H1 (cell line): ENCODE measurements around the gene EFCAB13. TPM values are rescaled to one million over a fixed set of nuclear protein-coding genes. Genes with fewer than 3 reads are reported as not detected.

Experiments used
- CTCF ChIA-PET: fragments of 300-600 bp; sonication (Branson Sonifier 250); formaldehyde crosslinking; loops from one replicate; lab custom pipeline; 2021; ENCODE audit not compliant: partially characterized antibody; lab: Charles Lee
- POLR2A ChIA-PET: fragments of 300-600 bp; sonication (Branson Sonifier 250); formaldehyde crosslinking; loops from one replicate; lab custom pipeline; 2021; ENCODE audit warnings: inconsistent platforms; ENCODE audit not compliant: partially characterized antibody; lab: Charles Lee
- DNase-seq, 2 experiments: peaks; one replicate each; pipeline versions ENCODE4 v3.0.0 to v3.0.0-alpha.2; 2010 to 2022; ENCODE audit warnings: low spot score in 2 of 2, low read depth in 1 of 2, mixed read lengths in 1 of 2
- FAIRE-seq: peaks from 2 replicates; lab custom pipeline; 2011; peaks lifted over from hg19 to GRCh38; lab: Jason Lieb, UNC
- H2AFZ ChIP-seq: 2 replicates; pipeline ENCODE4 v1.8.1; 2012; ENCODE audit warnings: low read length, inconsistent platforms
- H2AK5ac ChIP-seq: 2 replicates; pipeline ENCODE4 v1.6.1; 2013; ENCODE audit warnings: low read depth, low read length
- H2BK120ac ChIP-seq: replicated peaks from 2 replicates; pipeline ENCODE3; 2013; ENCODE audit warnings: low read depth, low read length, inconsistent platforms
- H2BK12ac ChIP-seq: 2 replicates; pipeline ENCODE4 v1.6.1; 2013; ENCODE audit warnings: low read depth, low read length
- H2BK15ac ChIP-seq: 2 replicates; pipeline ENCODE4 v1.6.1; 2013; ENCODE audit warnings: low read length
- H2BK20ac ChIP-seq: 2 replicates; pipeline ENCODE4 v1.6.1; 2013; ENCODE audit warnings: low read length
- H2BK5ac ChIP-seq: 2 replicates; pipeline ENCODE4 v1.6.1; 2013; ENCODE audit warnings: low read depth, low read length
- H3K14ac ChIP-seq: 2 replicates; pipeline ENCODE4 v1.6.1; 2013; ENCODE audit warnings: inconsistent platforms; ENCODE audit not compliant: insufficient read length
- H3K18ac ChIP-seq: 2 replicates; pipeline ENCODE4 v1.6.1; 2013; ENCODE audit warnings: low read length; ENCODE audit errors: extremely low read depth
- H3K23ac ChIP-seq: 2 replicates; pipeline ENCODE4 v1.6.1; 2013; ENCODE audit warnings: inconsistent platforms; ENCODE audit not compliant: insufficient read length
- H3K23me2 ChIP-seq: 2 replicates; pipeline ENCODE4 v1.6.1; 2013; ENCODE audit warnings: low read depth, low read length
- H3K27ac ChIP-seq: 2 replicates; pipeline ENCODE4 v1.6.1; 2011; ENCODE audit warnings: low read depth, low read length, inconsistent platforms
- H3K27me3 ChIP-seq, 4 experiments: replicated peaks in 1 of 4; 1 replicate in 1 of 4; 2 replicates in 3 of 4; pipeline versions ENCODE4 v1.6.1 to v1.8.1; 2011 to 2013; ENCODE audit warnings: low read length in 3 of 4, mild to moderate bottlenecking in 3 of 4, inconsistent platforms in 2 of 4, mixed read lengths in 2 of 4, moderate library complexity in 1 of 4; ENCODE audit not compliant: control insufficient read depth in 3 of 4, insufficient read depth in 3 of 4; ENCODE audit errors: extremely low read depth in 1 of 4
- H3K36me3 ChIP-seq, 4 experiments: 2 replicates each; pipeline versions ENCODE4 v1.6.1 to v1.8.1; 2011 to 2013; ENCODE audit warnings: mild to moderate bottlenecking in 4 of 4, low read length in 3 of 4, moderate library complexity in 2 of 4, control low read depth in 1 of 4, inconsistent platforms in 1 of 4; ENCODE audit not compliant: insufficient read depth in 4 of 4, control insufficient read depth in 2 of 4
- H3K4ac ChIP-seq: replicated peaks from 2 replicates; pipeline ENCODE3; 2013; ENCODE audit warnings: low read length, low read depth, mixed read lengths, inconsistent platforms; ENCODE audit not compliant: insufficient read length
- H3K4me1 ChIP-seq, 4 experiments: replicated peaks in 1 of 4; 1 replicate in 1 of 4; 2 replicates in 3 of 4; pipeline versions ENCODE4 v1.6.1 to v1.8.1; 2011 to 2013; ENCODE audit warnings: low read length in 3 of 4, inconsistent platforms in 2 of 4, mixed read lengths in 1 of 4; ENCODE audit not compliant: insufficient read depth in 4 of 4, control insufficient read depth in 3 of 4
- H3K4me2 ChIP-seq, 2 experiments: 2 replicates each; pipeline versions ENCODE4 v1.6.1 to v1.8.1; 2011 to 2013; ENCODE audit warnings: low read depth in 2 of 2, low read length in 2 of 2, control low read depth in 1 of 2, inconsistent platforms in 1 of 2, mild to moderate bottlenecking in 1 of 2; ENCODE audit not compliant: insufficient read depth in 1 of 2
- H3K4me3 ChIP-seq, 4 experiments: fragments of 200-600, 300-600 bp in 1 of 4; sonication (generic), shearing (Covaris generic), sonication (Bioruptor Twin) in 1 of 4; 2 replicates each; pipeline versions ENCODE4 v1.5.1 to v1.8.1; 2011 to 2016; ENCODE audit warnings: low read length in 4 of 4, low read depth in 3 of 4, control low read depth in 2 of 4, inconsistent platforms in 2 of 4, mild to moderate bottlenecking in 2 of 4, mixed read lengths in 1 of 4, moderate library complexity in 1 of 4; ENCODE audit not compliant: insufficient read depth in 2 of 4; ENCODE audit errors: extremely low read depth in 1 of 4
- H3K56ac ChIP-seq: replicated peaks from 2 replicates; pipeline ENCODE3; 2013; ENCODE audit warnings: low read depth, mild to moderate bottlenecking, mixed read lengths, low read length, inconsistent platforms; ENCODE audit not compliant: insufficient read length
- H3K79me1 ChIP-seq: 2 replicates; pipeline ENCODE4 v1.6.1; 2013; ENCODE audit warnings: low read depth, low read length, control low read depth
- H3K79me2 ChIP-seq, 2 experiments: 2 replicates each; pipeline versions ENCODE4 v1.6.1 to v1.8.1; 2012 to 2013; ENCODE audit warnings: low read length in 2 of 2, mild to moderate bottlenecking in 2 of 2, inconsistent platforms in 1 of 2; ENCODE audit not compliant: insufficient read depth in 2 of 2, control insufficient read depth in 1 of 2
- H3K9ac ChIP-seq, 4 experiments: replicated peaks in 1 of 4; 1 replicate in 1 of 4; 2 replicates in 3 of 4; pipeline versions ENCODE4 v1.6.1 to v1.8.1; 2011 to 2013; ENCODE audit warnings: low read depth in 3 of 4, low read length in 3 of 4, control low read depth in 2 of 4, mild to moderate bottlenecking in 2 of 4, moderate library complexity in 2 of 4, inconsistent platforms in 1 of 4; ENCODE audit errors: extremely low read depth in 1 of 4
- H3K9me3 ChIP-seq, 2 experiments: 2 replicates each; pipeline versions ENCODE4 v1.6.1 to v1.8.1; 2012 to 2013; ENCODE audit warnings: mild to moderate bottlenecking in 2 of 2, moderate library complexity in 2 of 2, control low read depth in 1 of 2, inconsistent platforms in 1 of 2, low read depth in 1 of 2, low read length in 1 of 2, mixed read lengths in 1 of 2; ENCODE audit not compliant: insufficient read depth in 2 of 2
- H4K20me1 ChIP-seq, 2 experiments: replicated peaks in 1 of 2; 2 replicates each; pipeline versions ENCODE3 to v1.8.1; 2011 to 2013; ENCODE audit warnings: inconsistent platforms in 2 of 2, low read length in 2 of 2, mild to moderate bottlenecking in 1 of 2; ENCODE audit not compliant: insufficient read depth in 2 of 2, control insufficient read depth in 1 of 2
- H4K5ac ChIP-seq: 2 replicates; pipeline ENCODE4 v1.6.1; 2013; ENCODE audit warnings: low read length, low read depth, mixed read lengths, inconsistent platforms; ENCODE audit not compliant: insufficient read length
- H4K8ac ChIP-seq: 2 replicates; pipeline ENCODE4 v1.8.0; 2013; ENCODE audit warnings: mild to moderate bottlenecking, moderate library complexity, low read length, inconsistent platforms; ENCODE audit not compliant: insufficient read depth; ENCODE audit errors: extremely low read depth
- H4K91ac ChIP-seq: replicated peaks from 2 replicates; pipeline ENCODE3; 2013; ENCODE audit warnings: low read length, mixed read lengths, inconsistent platforms; ENCODE audit not compliant: insufficient read length
- BCL11A ChIP-seq, 2 experiments: IDR thresholded peaks; one replicate each; pipeline ENCODE4 v1.6.1; 2011; ENCODE audit warnings: low read depth in 2 of 2, low read length in 2 of 2, mild to moderate bottlenecking in 2 of 2
- BRCA1 ChIP-seq: IDR thresholded peaks from 2 replicates; pipeline ENCODE4 v1.6.1; 2012; ENCODE audit warnings: low read depth, low read length, improper control_type of control experiment
- CBX5 ChIP-seq: fragments of 300-800, 300-1000 bp; sonication (generic); IDR thresholded peaks from 2 replicates; pipeline ENCODE4 v1.7.1; 2016; ENCODE audit warnings: antibody characterized with exemption, low read length, low read depth
- CHD2 ChIP-seq: IDR thresholded peaks from 2 replicates; pipeline ENCODE4 v1.6.1; 2012; ENCODE audit warnings: low read length, improper control_type of control experiment
- EGR1 ChIP-seq: IDR thresholded peaks from 2 replicates; pipeline ENCODE4 v1.6.1; 2011; ENCODE audit warnings: low read depth, low read length, borderline replicate concordance
- RBBP5 ChIP-seq: IDR thresholded peaks from 2 replicates; pipeline ENCODE4 v1.7.1; 2012; ENCODE audit warnings: low read depth, mild to moderate bottlenecking, inconsistent platforms, low read length, moderate library complexity, borderline replicate concordance
- RNF2 ChIP-seq: fragments of 200-900, 300-1000 bp; sonication (generic); IDR thresholded peaks from 2 replicates; pipeline ENCODE4 v1.7.1; 2016; ENCODE audit warnings: borderline replicate concordance, low read depth, mild to moderate bottlenecking, antibody characterized with exemption, low read length; ENCODE audit not compliant: poor library complexity, severe bottlenecking; ENCODE audit errors: missing control alignments
- SP4 ChIP-seq: IDR thresholded peaks from 2 replicates; pipeline ENCODE4 v1.6.1; 2012; ENCODE audit warnings: low read length, inconsistent platforms
- SUZ12 ChIP-seq: fragments of 200-600 bp; sonication (generic); IDR thresholded peaks from 2 replicates; pipeline ENCODE4 v1.6.1; 2012; ENCODE audit warnings: mild to moderate bottlenecking, inconsistent platforms, low read length, moderate library complexity, mixed read lengths
- TAF7 ChIP-seq: optimal IDR thresholded peaks from 2 replicates; pipeline ENCODE3; 2011; ENCODE audit warnings: low read depth, mild to moderate bottlenecking, inconsistent platforms, low read length, moderate library complexity, borderline replicate concordance
- WGBS, 2 experiments: shearing (Covaris generic) in 1 of 2; methylation state at CpG; one replicate each; pipeline versions ENCODE4 v1.1.6 to v1.1.7; 2013 to 2015; ENCODE audit warnings: low lambda C conversion rate in 2 of 2, mixed read lengths in 2 of 2, inconsistent platforms in 1 of 2, low coverage in 1 of 2, missing lambda C conversion rate in 1 of 2; ENCODE audit not compliant: insufficient replicate concordance in 2 of 2, insufficient coverage in 1 of 2, insufficient read length in 1 of 2; ENCODE audit errors: extremely low coverage in 1 of 2, missing lambda C conversion rate in 1 of 2; 5-methylcytosine and 5-hydroxymethylcytosine counted together
- polyA plus RNA-seq, 7 experiments: library from polyadenylated mRNA; depleted of rRNA in 3 of 7; stranded (reverse) in 5 of 7; unstranded in 2 of 7; fragments of >200 nt in 5 of 7; fragments of 200-250 nt in 2 of 7; gene quantifications; 1 replicate in 5 of 7; 2 replicates in 1 of 7; 4 replicates in 1 of 7; pipeline versions ENCODE4 v1.2.1 to v1.2.3, GENCODE V29; 2011 to 2013; ENCODE audit warnings: missing spikeins in 2 of 7, mixed read lengths in 2 of 7
- total RNA-seq: library from RNA; stranded (reverse); fragmentation: NEBNext Ultra II Directional; extraction: Animal tissue kit (Norgen Biotek cat#: 25700); gene quantifications from 2 replicates; pipeline ENCODE4 v1.2.1, GENCODE V29; 2021

EFCAB13 gene
- total and polyA plus RNA-seq, 2 of the 8 experiments (the other 6 are each of a cell fraction or from before 2014, with no cell fraction given) = 0.12 to 2.0 TPM

DNA sequence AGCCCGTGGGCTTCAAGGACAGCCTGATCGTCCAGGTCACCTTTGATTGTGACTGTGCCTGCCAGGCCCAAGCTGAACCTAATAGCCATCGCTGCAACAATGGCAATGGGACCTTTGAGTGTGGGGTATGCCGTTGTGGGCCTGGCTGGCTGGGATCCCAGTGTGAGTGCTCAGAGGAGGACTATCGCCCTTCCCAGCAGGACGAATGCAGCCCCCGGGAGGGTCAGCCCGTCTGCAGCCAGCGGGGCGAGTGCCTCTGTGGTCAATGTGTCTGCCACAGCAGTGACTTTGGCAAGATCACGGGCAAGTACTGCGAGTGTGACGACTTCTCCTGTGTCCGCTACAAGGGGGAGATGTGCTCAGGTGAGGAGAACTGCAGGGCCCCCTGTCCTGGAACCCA is 31.5 kb upstream of the EFCAB13 start:
- no peak for TF ChIP-seq SP4
- no peak for TF ChIP-seq RBBP5
- TF ChIP-seq CBX5 = no peak
- TF ChIP-seq BCL11A (IDR thresholded peaks at IDR 0.05; ENCODE audit: low read depth in 2 of 2, low read length in 2 of 2) = no peak
- TF ChIP-seq EGR1 = no peak
- no peak for TF ChIP-seq BRCA1
- no peak for TF ChIP-seq CHD2
- TF ChIP-seq RNF2 = no peak
- no peak for TF ChIP-seq TAF7
- no peak for TF ChIP-seq SUZ12
- TF ChIP-seq, all 59 proteins: peak for 0
- H4K20me1 ChIP-seq = no peaks in the 10 kb centered on the region
- POLR2A ChIA-PET = interaction anchor here (0.8 to 1.0 kb wide), 2 partner anchors 14 to 16 kb away, joined by 3 to 5 read pairs; no protein-coding TSS in a partner anchor
- 0 out of 2 replicates have a peak, but pooled peaks cover 2% of the 10 kb centered on the region for H3K79me1 ChIP-seq
- no peak overlapping the region for H3K18ac ChIP-seq
- H3K23me2 ChIP-seq = no peaks in the 10 kb centered on the region
- no peak overlapping the region for H4K5ac ChIP-seq
- DNase-seq = no peak
- H3K23ac ChIP-seq = no peak overlapping the region
- no peaks in the 10 kb centered on the region for H3K9me3 ChIP-seq
- CTCF ChIA-PET = interaction anchor here (1.1 to 1.9 kb wide), 3 partner anchors 8 to 24 kb away, joined by 3 to 7 read pairs (median 3); no protein-coding TSS in a partner anchor
- H2AFZ ChIP-seq = no peak overlapping the region
- WGBS, 2 experiments = 94% methylated on average over 13 of the region's 14 CpGs; no CpG with 5 or more reads in 1 of the 2 experiments
- no peak overlapping the region for H3K4me2 ChIP-seq
- H2BK120ac ChIP-seq = no peak overlapping the region
- H3K56ac ChIP-seq = no peak overlapping the region
- H2AK5ac ChIP-seq = no peak overlapping the region
- H3K27me3 ChIP-seq = peaks cover 0 to 2% (median 0%) of the 10 kb centered on the region in 4 experiments; a peak in 2 of 7 replicates
- FAIRE-seq = no peak
- H4K91ac ChIP-seq = no peak overlapping the region
- H2BK12ac ChIP-seq = no peak overlapping the region
- H2BK5ac ChIP-seq = no peak overlapping the region
- H3K36me3 ChIP-seq = no peaks in the 10 kb centered on the region
- peaks cover 0 to 2% (median 0%) of the 10 kb centered on the region in 4 experiments; a peak in 2 of 7 replicates for H3K4me1 ChIP-seq
- H4K8ac ChIP-seq = no peak overlapping the region
- no peak overlapping the region for H3K4ac ChIP-seq
- H3K79me2 ChIP-seq = no peaks in the 10 kb centered on the region
- no peak overlapping the region for H3K27ac ChIP-seq
- no peak overlapping the region for H3K4me3 ChIP-seq
- no peak overlapping the region for H3K9ac ChIP-seq
- no peak overlapping the region for H2BK15ac ChIP-seq
- H3K14ac ChIP-seq = no peak overlapping the region
- H2BK20ac ChIP-seq = no peak overlapping the region
